Aorta (tissue), 5 donors: ENCODE data around the gene SYTL5. TPM values are rescaled to one million over a fixed set of nuclear protein-coding genes. Genes with fewer than 3 reads are reported as not detected.

Experiments used
- ATAC-seq: fragments of 200-7000 bp; cut with Tn5 transposase; one replicate; pipeline ENCODE4 v1.9.1; 2022; ENCODE audit warnings: moderate library complexity; ENCODE audit not compliant: low FRiP score
- DNase-seq, 2 donors: peaks; one replicate each; pipeline ENCODE4 v3.0.0-alpha.2; 2020
- H3K27ac ChIP-seq, 2 donors: one replicate each; pipeline ENCODE4 v1.5.1; 2013; ENCODE audit warnings: low read length in 2 of 2, mild to moderate bottlenecking in 2 of 2, moderate library complexity in 2 of 2, control low read depth in 1 of 2, inconsistent platforms in 1 of 2, low read depth in 1 of 2
- H3K27me3 ChIP-seq, 2 donors: one replicate each; pipeline ENCODE4 v1.6.1; 2013; ENCODE audit warnings: control low read depth in 1 of 2, low read length in 1 of 2, mild to moderate bottlenecking in 1 of 2, moderate library complexity in 1 of 2; ENCODE audit not compliant: insufficient read depth in 2 of 2, control insufficient read depth in 1 of 2
- H3K36me3 ChIP-seq, 2 donors: one replicate each; pipeline ENCODE4 v1.6.1; 2013; ENCODE audit warnings: control low read depth in 1 of 2, low read length in 1 of 2, mild to moderate bottlenecking in 1 of 2; ENCODE audit not compliant: insufficient read depth in 2 of 2, control insufficient read depth in 1 of 2
- H3K4me1 ChIP-seq, 2 donors: one replicate each; pipeline ENCODE4 v1.6.1; 2013; ENCODE audit warnings: low read length in 2 of 2, control low read depth in 1 of 2, mild to moderate bottlenecking in 1 of 2, moderate library complexity in 1 of 2; ENCODE audit not compliant: insufficient read depth in 2 of 2, control insufficient read depth in 1 of 2
- H3K4me3 ChIP-seq, 2 donors: one replicate each; pipeline ENCODE4 v1.5.1; 2013; ENCODE audit warnings: low read length in 2 of 2, control low read depth in 1 of 2, mild to moderate bottlenecking in 1 of 2
- H3K9me3 ChIP-seq: one replicate; pipeline ENCODE4 v1.6.1; 2013; ENCODE audit warnings: mild to moderate bottlenecking, low read length; ENCODE audit not compliant: control insufficient read depth
- WGBS, 2 donors: extraction: QIAGEN DNeasy Blood & Tissue Kit; methylation state at CpG; one replicate each; pipeline ENCODE4 v1.1.7; 2013; 5-methylcytosine and 5-hydroxymethylcytosine counted together
- intact Hi-C, 2 donors: fragments of 100-400 bp; cut with DNase I; formaldehyde crosslinking; loops; one replicate each; pipeline versions ENCODE4 v1.14.2 to v1.15.0; 2022
- long read RNA-seq, 2 donors: library from polyadenylated mRNA; unstranded; transcript quantifications; one replicate each; pipeline ENCODE4 v2.0.0, GENCODE V29; 2020 to 2021
- polyA plus RNA-seq, 2 donors: library from polyadenylated mRNA; stranded (reverse); fragments of 200-250 nt; gene quantifications; one replicate each; pipeline ENCODE4 v1.2.3, GENCODE V29; 2013
- total RNA-seq, 2 donors: library from RNA; stranded (reverse); fragmentation: NEBNext Ultra II Directional; extraction: Animal tissue kit (Norgen Biotek cat#: 25700); gene quantifications; one replicate each; pipeline ENCODE4 v1.2.1, GENCODE V29; 2021
- donor health status: healthy with polysubstance abuse.
- donor health status: Bipolar disorder and iron deficiency.
- donor health status: DM: no; HTN: no; CAD: no.
- donor health status: DM: no; HTN: no; CAD: no.
- donor health status: DM: yes; HTN: yes; CAD: no.

The SYTL5 gene
- total RNA-seq (not detected), polyA plus RNA-seq (1 to 10 TPM in 1 of 2 donors, under 1 TPM in 1; 0.18 to 1.8 TPM)
- long read RNA-seq, donor 1, result 0 reads
- long read RNA-seq, donor 2, result 0 reads

DNA sequence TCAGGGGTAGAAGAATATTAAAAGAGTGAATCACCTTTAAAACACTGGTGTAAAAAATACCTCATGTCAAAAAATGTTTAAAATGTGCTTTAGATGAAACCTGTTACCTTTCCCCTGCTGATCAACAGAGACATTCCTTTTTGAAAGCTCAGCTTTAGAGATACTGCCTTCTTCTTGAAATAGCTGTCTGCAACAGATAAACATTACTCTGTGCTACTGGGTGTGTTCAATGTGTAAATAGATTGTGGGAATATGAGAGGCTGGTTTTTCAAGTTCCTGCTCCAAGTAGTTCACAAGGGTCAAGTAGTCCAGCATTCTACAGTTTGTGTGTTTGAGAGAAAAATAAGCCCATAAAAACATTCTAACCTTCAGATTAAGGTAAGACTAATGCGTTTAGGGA lies at the start of gene SYTL5:
Gene SYTL5 (plus strand): TSS at position 263 of the 400 bp plus-strand sequence. CDS start 27,337 bp downstream, outside the sequence.
- ATAC-seq (no peak), DNase-seq (no peak)
- no peak within 1 kb of the TSS for H3K4me3 ChIP-seq
- 52 to 71% methylated on average over 1 of the region's 1 CpG for WGBS, 2 donors
- no peaks in the 10 kb centered on the region for H3K27me3 ChIP-seq
- no peaks in the 10 kb centered on the region for H3K9me3 ChIP-seq
- intact Hi-C loops, result no loop called here
- H3K27ac ChIP-seq, result no peak within 1 kb of the TSS
- no peaks in the 10 kb centered on the region for H3K36me3 ChIP-seq
- no peaks in the 10 kb centered on the region for H3K4me1 ChIP-seq

GRCh38 chrX:37958525-37959211 lies 47.7 kb upstream of the SYTL5 start:
- H3K4me3 ChIP-seq, result no peak overlapping the region
- H3K36me3 ChIP-seq, result no peaks in the 10 kb centered on the region
- DNase-seq (no peak), ATAC-seq (no peak)
- intact Hi-C loops, result no loop called here
- WGBS, 2 donors, result 57 to 69% methylated on average over 7 of the region's 7 CpGs
- H3K9me3 ChIP-seq, result no peaks in the 10 kb centered on the region
- no peaks in the 10 kb centered on the region for H3K27me3 ChIP-seq
- no peak overlapping the region for H3K27ac ChIP-seq
- no peaks in the 10 kb centered on the region for H3K4me1 ChIP-seq

GRCh38 chrX:37959212-37960021 lies 46.9 kb upstream of the SYTL5 start:
- intact Hi-C loops, result no loop called here
- Histone ChIP-seq H3K9me3 (no peaks in the 10 kb centered on the region), H3K27ac (no peak overlapping the region), H3K27me3 (no peaks in the 10 kb centered on the region), H3K36me3 (no peaks in the 10 kb centered on the region), H3K4me1 (no peaks in the 10 kb centered on the region), H3K4me3 (no peak overlapping the region)
- ATAC-seq (no peak), DNase-seq (no peak)
- WGBS, 2 donors, result 72 to 81% methylated on average over 15 of the region's 15 CpGs

GRCh38 chrX:37961118-37961517 lies 45.2 kb upstream of the SYTL5 start:
- Histone ChIP-seq H3K27me3 (no peaks in the 10 kb centered on the region), H3K9me3 (no peaks in the 10 kb centered on the region), H3K36me3 (no peaks in the 10 kb centered on the region), H3K4me3 (no peak overlapping the region), H3K4me1 (no peaks in the 10 kb centered on the region), H3K27ac (no peak overlapping the region)
- ATAC-seq (no peak), DNase-seq (no peak)
- intact Hi-C loops, result no loop called here
- WGBS, 2 donors, result 85 to 93% methylated on average over 1 of the region's 1 CpG

- ATAC-seq (no peak), DNase-seq (no peak)
- Histone ChIP-seq H3K4me3 (no peak overlapping the region), H3K36me3 (no peaks in the 10 kb centered on the region), H3K27ac (no peak overlapping the region), H3K9me3 (no peaks in the 10 kb centered on the region), H3K27me3 (no peaks in the 10 kb centered on the region), H3K4me1 (no peaks in the 10 kb centered on the region)
- intact Hi-C loops, result no loop called here
- 76 to 98% methylated on average over 2 of the region's 2 CpGs for WGBS, 2 donors
These were observed 38.6 kb upstream of the SYTL5 start for GRCh38 chrX:37967714-37968113.

DNA sequence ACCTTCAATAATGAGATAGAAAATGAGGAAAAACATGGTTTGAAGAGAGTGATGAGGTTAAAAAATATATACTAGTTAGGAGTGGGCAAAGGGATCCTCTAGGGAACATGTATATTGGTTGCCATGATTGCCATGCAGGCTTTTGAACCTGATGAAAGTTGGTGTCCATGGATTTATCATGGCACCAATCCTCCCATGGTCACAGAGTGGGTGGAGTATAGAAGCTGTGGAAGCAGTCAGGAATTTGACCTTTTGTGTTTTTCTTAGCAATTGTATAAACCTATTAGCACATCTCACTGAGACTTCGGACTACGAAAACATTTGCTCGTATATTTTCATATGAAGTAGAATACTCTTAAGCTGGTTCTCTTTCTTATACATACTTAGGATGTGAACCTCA lies 30.9 kb upstream of the SYTL5 start:
- Histone ChIP-seq H3K27me3 (no peaks in the 10 kb centered on the region), H3K9me3 (no peaks in the 10 kb centered on the region), H3K36me3 (no peaks in the 10 kb centered on the region), H3K27ac (no peak overlapping the region), H3K4me3 (no peak overlapping the region), H3K4me1 (no peaks in the 10 kb centered on the region)
- WGBS, 2 donors, result 76 to 78% methylated on average over 3 of the region's 3 CpGs
- no peak for DNase-seq
- intact Hi-C loops, result no loop called here
- no peak for ATAC-seq

GRCh38 chrX:37976153-37976552 lies 30.2 kb upstream of the SYTL5 start:
- no peaks in the 10 kb centered on the region for H3K36me3 ChIP-seq
- intact Hi-C loops, result no loop called here
- no peaks in the 10 kb centered on the region for H3K9me3 ChIP-seq
- H3K4me3 ChIP-seq, result no peak overlapping the region
- H3K27me3 ChIP-seq, result no peaks in the 10 kb centered on the region
- no peaks in the 10 kb centered on the region for H3K4me1 ChIP-seq
- 68 to 80% methylated on average over 1 of the region's 1 CpG for WGBS, 2 donors
- ATAC-seq, result no peak
- no peak overlapping the region for H3K27ac ChIP-seq
- no peak for DNase-seq

DNA sequence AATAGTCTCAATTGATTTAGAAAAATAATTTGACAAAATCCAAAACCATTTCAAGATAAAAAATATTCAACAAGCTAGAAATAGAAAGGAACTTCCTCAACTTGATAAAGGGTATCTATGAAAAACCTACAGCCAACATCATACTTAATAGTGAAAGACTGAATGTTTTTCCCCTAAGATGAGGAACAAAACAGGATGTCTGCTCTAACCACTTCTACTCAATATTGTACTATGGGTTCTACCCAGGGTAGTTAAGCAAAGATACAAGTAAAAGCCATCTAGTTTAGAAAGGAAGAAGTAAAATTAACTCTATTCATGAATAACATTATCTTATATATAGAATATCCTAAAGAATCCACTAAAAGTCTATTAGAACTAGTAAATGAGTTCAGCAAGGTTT lies 21.5 kb upstream of the SYTL5 start:
- no peaks in the 10 kb centered on the region for H3K36me3 ChIP-seq
- H3K27ac ChIP-seq, result no peak overlapping the region
- H3K9me3 ChIP-seq, result no peaks in the 10 kb centered on the region
- ATAC-seq (no peak), DNase-seq (no peak)
- no peaks in the 10 kb centered on the region for H3K4me1 ChIP-seq
- H3K4me3 ChIP-seq, result no peak overlapping the region
- intact Hi-C loops, result no loop called here
- no peaks in the 10 kb centered on the region for H3K27me3 ChIP-seq

- Histone ChIP-seq H3K36me3 (no peaks in the 10 kb centered on the region), H3K27ac (no peak overlapping the region), H3K27me3 (no peaks in the 10 kb centered on the region), H3K4me1 (no peaks in the 10 kb centered on the region), H3K9me3 (no peaks in the 10 kb centered on the region), H3K4me3 (no peak overlapping the region)
- no peak for ATAC-seq
- DNase-seq, result no peak
- intact Hi-C loops, result no loop called here
- WGBS, 2 donors, result 73 to 88% methylated on average over 1 of the region's 1 CpG
These were observed 19.5 kb upstream of the SYTL5 start for GRCh38 chrX:37986893-37987292.
